Naive thymus-derived CD4-positive, alpha-beta T cell (primary cell): ENCODE results near the gene VSTM2L. TPM values are rescaled to one million over a fixed set of nuclear protein-coding genes. Genes with fewer than 3 reads are reported as not detected.

Experiments
- ATAC-seq: fragments of 150-1000 bp; cut with Tn5 transposase; 2 replicates; pipeline ENCODE4 v1.10.0; 2021; ENCODE audit warnings: mild to moderate bottlenecking, moderate library complexity
- CTCF ChIA-PET: fragments of 350-600 bp; sonication (Branson Sonifier 250); formaldehyde crosslinking; loops from one replicate; lab custom pipeline; 2021; ENCODE audit warnings: antibody characterized with exemption; lab: Charles Lee
- POLR2A ChIA-PET: fragments of 350-600 bp; sonication (Branson Sonifier 250); formaldehyde crosslinking; loops from one replicate; lab custom pipeline; 2021; ENCODE audit warnings: antibody characterized with exemption, inconsistent platforms; lab: Charles Lee
- DNase-seq, 9 donors: peaks; one replicate each; pipeline versions ENCODE4 v3.0.0 to v3.0.0-alpha.2; 2020 to 2022; ENCODE audit warnings: mixed read lengths in 1 of 9
- H3K27ac ChIP-seq: one replicate; pipeline ENCODE4 v1.7.0; 2013; ENCODE audit warnings: mild to moderate bottlenecking, low read depth, low read length, moderate library complexity
- H3K27me3 ChIP-seq, 2 donors: one replicate each; pipeline ENCODE4 v1.7.0; 2013; ENCODE audit warnings: low read length in 2 of 2, mild to moderate bottlenecking in 2 of 2, moderate library complexity in 2 of 2; ENCODE audit not compliant: control insufficient read depth in 2 of 2, insufficient read depth in 2 of 2
- H3K36me3 ChIP-seq, 3 experiments: 1 replicate in 2 of 3; 2 replicates in 1 of 3; pipeline ENCODE4 v1.7.0; 2013; ENCODE audit warnings: low read length in 3 of 3, mild to moderate bottlenecking in 3 of 3, moderate library complexity in 1 of 3; ENCODE audit not compliant: insufficient read depth in 3 of 3, control insufficient read depth in 2 of 3
- H3K4me1 ChIP-seq, 2 donors: one replicate each; pipeline ENCODE4 v1.7.0; 2013; ENCODE audit warnings: low read length in 2 of 2, mild to moderate bottlenecking in 2 of 2, moderate library complexity in 1 of 2; ENCODE audit not compliant: control insufficient read depth in 2 of 2, insufficient read depth in 2 of 2
- H3K4me3 ChIP-seq: 2 replicates; pipeline ENCODE4 v1.7.0; 2013; ENCODE audit warnings: mild to moderate bottlenecking, low read length
- H3K9me3 ChIP-seq, 3 experiments: 1 replicate in 2 of 3; 2 replicates in 1 of 3; pipeline ENCODE4 v1.7.0; 2013; ENCODE audit warnings: low read length in 3 of 3; ENCODE audit not compliant: control insufficient read depth in 2 of 3
- H3K27ac Mint-ChIP-seq, 9 donors: one replicate each; pipeline ENCODE4 v1.8.0; 2020 to 2022; ENCODE audit warnings: mixed read lengths in 9 of 9, mild to moderate bottlenecking in 8 of 9, moderate library complexity in 5 of 9, inconsistent platforms in 2 of 9
- H3K27me3 Mint-ChIP-seq, 5 donors: one replicate each; pipeline ENCODE4 v1.8.0; 2021 to 2022; ENCODE audit warnings: mixed read lengths in 5 of 5, mild to moderate bottlenecking in 1 of 5
- H3K36me3 Mint-ChIP-seq, 5 donors: one replicate each; pipeline ENCODE4 v1.8.0; 2020 to 2022; ENCODE audit warnings: mixed read lengths in 5 of 5, mild to moderate bottlenecking in 3 of 5, inconsistent platforms in 1 of 5
- H3K4me1 Mint-ChIP-seq, 7 donors: one replicate each; pipeline ENCODE4 v1.8.0; 2020 to 2022; ENCODE audit warnings: mixed read lengths in 7 of 7, mild to moderate bottlenecking in 3 of 7, inconsistent platforms in 1 of 7
- H3K4me3 Mint-ChIP-seq, 10 donors: one replicate each; pipeline ENCODE4 v1.8.0; 2020 to 2022; ENCODE audit warnings: mild to moderate bottlenecking in 10 of 10, mixed read lengths in 10 of 10, moderate library complexity in 6 of 10, inconsistent platforms in 2 of 10
- H3K9me3 Mint-ChIP-seq, 11 donors: one replicate each; pipeline ENCODE4 v1.8.0; 2020 to 2022; ENCODE audit warnings: mixed read lengths in 11 of 11, mild to moderate bottlenecking in 4 of 11, inconsistent platforms in 1 of 11, moderate library complexity in 1 of 11
- intact Hi-C, 2 donors: fragments of 100-400 bp; cut with micrococcal nuclease; formaldehyde crosslinking; loops; one replicate each; pipeline ENCODE4 v1.15.1; 2023
- polyA plus RNA-seq, 2 donors: library from polyadenylated mRNA; unstranded; fragments of 300-500 nt; fragmentation: Illumina TruSeq; gene quantifications; one replicate each; pipeline ENCODE4 v1.2.3, GENCODE V29; 2021
- total RNA-seq, 6 experiments: library from RNA in 5 of 6; stranded (reverse) in 5 of 6; gene quantifications; 1 replicate in 5 of 6; 2 replicates in 1 of 6; pipeline ENCODE4 v1.2.3 and lab custom pipeline; 2021 to 2026

VSTM2L gene
- total and polyA plus RNA-seq, 7 experiments from 2014 or later: 0.12 TPM; not detected in 6

- intact Hi-C loops: loop anchor here in 1 of 2 donors (2.0 kb wide), 1 partner anchor 376 kb away; no protein-coding TSS in a partner anchor
- Mint-ChIP-seq H3K27ac (peak overlapping the region in 2 of 9 donors; percentile 12 to 38), H3K27me3 (no peaks in the 10 kb centered on the region), H3K4me3 (no peak overlapping the region), H3K36me3 (peaks cover 18 to 73% (median 25%) of the 10 kb centered on the region in 5 donors), H3K9me3 (no peaks in the 10 kb centered on the region), H3K4me1 (peaks cover 0 to 32% (median 16%) of the 10 kb centered on the region in 7 donors)
- CTCF ChIA-PET: interaction anchor here (0.5 to 0.6 kb wide), 3 partner anchors 74 to 621 kb away, joined by 3 to 4 read pairs (median 3); no protein-coding TSS in a partner anchor
- Histone ChIP-seq H3K36me3 (peaks cover 6 to 62% (median 6%) of the 10 kb centered on the region in 3 experiments), H3K4me1 (no peaks in the 10 kb centered on the region), H3K27ac (no peak overlapping the region), H3K27me3 (no peaks in the 10 kb centered on the region), H3K4me3 (no peak overlapping the region), H3K9me3 (no peaks in the 10 kb centered on the region)
- ATAC-seq (peak; percentile 42), DNase-seq (peak in 5 of 9 donors; percentile 2 to 20 (median 18))
- POLR2A ChIA-PET: no interaction called here
Measured at GRCh38 chr20:37992802-37993409, 90.0 kb downstream of the VSTM2L start.

GRCh38 chr20:37994512-37994911 lies 91.6 kb downstream of the VSTM2L start:
- Mint-ChIP-seq H3K27ac (peak overlapping the region in 1 of 9 donors; percentile 24), H3K4me1 (peaks cover 0 to 26% (median 15%) of the 10 kb centered on the region in 7 donors), H3K9me3 (no peaks in the 10 kb centered on the region), H3K27me3 (no peaks in the 10 kb centered on the region), H3K4me3 (no peak overlapping the region), H3K36me3 (peaks cover 18 to 70% (median 20%) of the 10 kb centered on the region in 5 donors)
- H3K36me3 ChIP-seq: peaks cover 6 to 66% (median 6%) of the 10 kb centered on the region in 3 experiments
- H3K4me1 ChIP-seq: no peaks in the 10 kb centered on the region
- no peak for ATAC-seq
- CTCF ChIA-PET: no interaction called here
- no peak for DNase-seq
- no peak overlapping the region for H3K4me3 ChIP-seq
- no peaks in the 10 kb centered on the region for H3K27me3 ChIP-seq
- H3K9me3 ChIP-seq: no peaks in the 10 kb centered on the region
- intact Hi-C loops: no loop called here
- POLR2A ChIA-PET: interaction anchor here (0.6 kb wide), 1 partner anchor 17 kb away, joined by 5 read pairs; no protein-coding TSS in a partner anchor
- H3K27ac ChIP-seq: no peak overlapping the region

Other genes with a start within 250 kb of the VSTM2L start
- gene CTNNBL1, start 209.1 kb upstream of the VSTM2L start, total RNA-seq: 10 to 100 TPM; 41.7 to 72.9 (median 49.1) TPM
- 10 to 100 TPM; 84.0 to 93.4 TPM for gene CTNNBL1, start 209.1 kb upstream of the VSTM2L start, polyA plus RNA-seq
- 10 to 100 TPM; 15.9 to 29.8 (median 25.3) TPM for gene TTI1, start 130.3 kb downstream of the VSTM2L start, total RNA-seq
- gene TTI1, start 130.3 kb downstream of the VSTM2L start, polyA plus RNA-seq: 10 to 100 TPM; 15.0 to 25.0 TPM
- 10 to 100 TPM; 43.5 to 49.1 (median 45.5) TPM for gene RPRD1B, start 130.6 kb downstream of the VSTM2L start, total RNA-seq
- gene RPRD1B, start 130.6 kb downstream of the VSTM2L start, polyA plus RNA-seq: 1 to 10 TPM; 3.4 to 9.4 TPM